Stimulated activated CD8-positive, alpha-beta memory T cell treated with anti-CD3 and anti-CD28 coated beads, Interleukin-12 subunit alpha, Interleukin-12 subunit beta, amount 100 ng/mL, for 1 hour (primary cell): ENCODE measurements around the gene KATNAL1.
"Not testable (repeated sequence)": the region's sequence is repeated elsewhere in the genome, so short reads cannot be mapped to it uniquely, and the experiment has no call there.

Experiments used
- DNase-seq: peaks from one replicate; pipeline ENCODE4 v3.0.0-alpha.2; 2020; ENCODE audit warnings: low read depth

Gene KATNAL1

DNA sequence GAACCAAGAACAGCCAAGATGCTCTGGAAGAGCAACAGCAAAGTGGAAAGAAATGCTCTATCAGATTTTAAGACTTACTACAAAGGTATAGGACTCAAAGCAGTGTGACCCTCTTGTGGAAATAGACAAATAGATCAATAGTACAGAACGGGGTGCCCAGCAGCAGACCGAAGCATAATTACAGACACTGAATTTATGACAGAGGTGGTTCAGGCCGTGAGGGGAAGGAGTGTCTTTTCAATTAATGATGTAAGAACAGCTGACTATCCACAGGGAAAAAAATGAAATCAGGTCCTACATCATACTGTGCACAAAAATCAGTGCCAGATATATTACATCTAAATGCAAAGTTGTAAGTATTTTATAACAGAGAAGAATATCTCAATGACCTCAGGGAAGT lies 95.6 kb downstream of the KATNAL1 start:
- no peak for DNase-seq

DNA sequence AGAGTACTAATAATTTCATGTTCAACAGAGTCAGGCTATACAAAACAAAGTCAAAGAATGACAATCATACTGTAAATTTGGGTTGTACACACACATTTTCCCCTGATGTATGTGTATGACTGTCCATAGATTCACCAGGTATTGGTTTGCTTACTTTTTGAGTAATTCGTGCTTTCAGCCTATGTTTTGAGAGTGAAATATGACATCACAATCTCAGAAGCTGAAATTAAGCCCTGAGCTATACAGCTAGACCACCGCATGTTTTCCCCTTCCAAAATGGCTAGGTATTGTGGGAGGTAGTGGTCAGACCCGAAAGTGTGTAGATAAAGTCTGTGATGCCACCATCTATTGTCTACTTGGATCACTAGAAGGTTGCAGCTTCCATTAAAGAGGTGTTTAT lies 102.8 kb downstream of the KATNAL1 start:
- DNase-seq, result no peak

DNA sequence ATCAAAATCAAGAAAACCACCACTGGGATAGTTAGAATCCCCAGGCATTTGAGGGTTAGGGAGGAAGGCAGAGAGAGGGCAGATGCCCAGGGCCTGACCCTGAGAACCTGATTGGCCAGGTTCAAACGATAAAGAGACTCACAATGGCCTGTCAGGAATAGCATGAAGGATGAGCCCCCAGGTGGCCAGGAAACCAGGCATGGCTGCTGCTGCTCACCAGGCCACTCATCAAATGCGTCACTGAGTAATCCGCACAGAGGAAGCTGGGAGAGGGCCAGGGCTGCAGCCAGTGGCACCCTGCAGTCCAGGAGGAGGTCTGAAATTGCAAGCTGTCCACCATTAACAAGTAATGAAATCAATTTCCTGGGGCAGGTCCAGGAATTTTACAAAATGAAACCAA lies 111.3 kb downstream of the KATNAL1 start:
- no peak for DNase-seq

DNA sequence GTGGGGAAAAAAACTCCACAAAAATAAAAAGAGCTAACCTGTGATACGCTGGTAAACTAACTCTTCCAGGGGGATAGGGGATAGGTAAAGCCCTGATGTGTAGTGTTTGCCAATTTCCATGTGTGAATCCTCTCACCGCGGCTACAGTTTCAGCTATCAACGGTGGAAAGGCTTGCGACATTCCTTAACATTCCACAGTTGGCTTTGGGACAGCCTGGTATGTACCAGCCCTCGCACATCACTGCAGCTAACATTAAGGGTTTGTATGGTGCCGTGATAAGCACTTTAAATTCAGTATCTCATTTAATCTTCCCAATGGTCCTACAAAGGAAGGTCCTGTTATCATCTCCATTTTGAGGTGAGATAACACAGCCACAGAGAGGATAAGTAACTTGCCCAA lies 112.4 kb downstream of the KATNAL1 start:
- DNase-seq, result no peak

DNA sequence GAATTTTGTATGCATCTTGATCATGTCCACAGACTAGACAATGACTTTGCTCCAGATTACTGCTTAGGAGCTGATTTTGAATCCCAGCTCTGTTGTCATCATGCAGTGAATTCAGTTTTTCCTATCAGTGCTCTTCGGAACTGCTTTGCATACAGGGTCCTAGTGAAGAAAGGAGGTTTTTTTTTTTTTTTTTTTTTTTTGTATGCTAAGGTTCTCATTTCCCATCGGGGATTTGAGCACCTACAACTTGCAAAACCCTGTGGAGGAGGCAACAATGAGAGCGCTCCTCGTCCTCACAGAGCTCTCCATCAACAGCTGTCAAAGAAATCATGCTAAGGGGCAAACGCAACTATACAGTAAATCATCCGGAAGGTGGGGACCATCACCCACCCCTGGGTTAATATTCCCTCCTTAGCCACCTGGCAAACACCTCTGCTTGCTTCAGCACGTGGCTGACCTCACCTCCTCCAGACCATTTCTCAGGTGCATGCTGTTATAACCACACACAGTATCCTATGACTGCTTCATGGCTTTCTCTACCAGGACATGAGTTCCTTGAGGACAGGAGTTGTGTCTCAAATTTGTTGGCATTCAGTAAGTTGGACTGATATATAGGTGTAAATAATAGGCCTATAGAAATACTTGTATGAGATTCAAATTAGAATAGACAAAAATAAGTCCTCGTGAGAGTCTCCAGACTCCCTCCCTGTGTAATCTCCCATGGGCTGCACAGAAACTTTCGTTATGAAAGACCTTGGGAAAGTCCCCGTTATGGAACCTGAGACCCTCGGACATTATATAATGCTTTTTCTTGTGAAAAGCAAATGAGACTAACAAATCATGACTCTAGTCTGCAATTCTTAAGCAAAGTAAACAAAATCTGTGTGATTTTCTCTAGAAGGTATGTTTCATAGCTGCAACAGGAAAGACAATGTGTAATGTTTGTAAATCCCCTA lies 113.8 kb downstream of the KATNAL1 start:
- DNase-seq, result no peak

DNA sequence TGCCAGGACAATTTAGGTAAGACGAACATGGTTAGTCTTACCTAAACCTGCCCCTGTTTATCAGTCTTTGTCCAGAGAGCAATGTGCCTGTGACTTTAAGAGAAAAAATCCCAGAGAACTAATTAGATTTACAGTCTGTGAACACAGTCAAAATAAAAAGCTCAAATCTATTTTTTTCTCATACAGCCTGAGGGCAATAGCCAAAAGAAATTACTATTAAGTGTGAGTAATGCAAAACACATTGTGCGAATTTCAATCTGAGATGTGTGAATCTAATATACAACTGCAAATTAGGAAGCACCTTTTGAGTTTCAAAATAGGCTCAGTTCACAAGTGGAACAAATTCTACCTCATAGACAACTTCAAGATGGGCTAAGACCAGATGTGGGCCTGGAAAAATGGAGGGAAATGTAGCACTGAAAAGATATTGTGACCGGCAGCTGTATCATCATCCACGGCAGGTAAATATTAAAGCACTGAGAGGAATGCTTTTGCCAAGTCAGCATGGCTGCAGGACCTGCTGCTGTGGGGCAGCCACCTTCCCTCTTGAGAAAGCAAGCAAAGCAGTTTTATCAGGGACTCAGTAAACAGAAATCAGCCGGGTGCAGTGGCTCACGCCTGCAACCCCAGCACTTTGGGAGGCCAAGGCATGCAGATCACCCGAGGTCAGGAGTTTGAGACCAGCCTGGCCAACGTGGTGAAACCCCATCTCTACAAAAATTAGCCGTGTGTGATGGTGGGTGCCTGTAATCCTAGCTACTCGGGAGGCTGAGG lies 114.8 kb downstream of the KATNAL1 start:
- DNase-seq, result no peak

DNA sequence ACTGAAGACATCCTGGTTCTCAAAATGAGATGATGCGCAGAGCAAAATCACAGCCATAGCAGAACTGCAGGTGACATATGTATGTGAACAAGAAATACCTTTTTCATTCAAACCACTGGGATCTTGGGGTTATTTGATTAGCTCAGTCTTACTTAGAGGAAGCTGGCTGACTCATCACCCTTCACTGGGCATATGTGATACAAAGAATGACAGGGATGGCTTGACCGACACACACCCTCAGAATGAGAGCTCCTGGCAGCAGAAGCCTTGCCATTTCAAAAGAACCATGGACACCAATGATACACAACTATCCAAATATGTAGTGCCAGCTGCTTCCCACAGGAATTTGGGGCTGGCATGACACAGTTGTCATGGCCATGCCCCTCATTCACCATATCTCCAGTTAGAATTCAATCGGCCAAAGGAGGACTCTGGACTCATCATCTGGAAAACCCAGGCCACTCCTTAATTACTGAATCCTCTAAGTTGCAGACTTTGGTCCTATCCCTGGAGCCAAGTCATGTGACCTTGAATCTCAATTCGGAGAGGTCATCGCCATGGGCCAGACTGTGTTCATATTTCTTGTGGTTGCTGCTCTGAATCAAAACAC lies 115.8 kb downstream of the KATNAL1 start:
- no peak for DNase-seq

DNA sequence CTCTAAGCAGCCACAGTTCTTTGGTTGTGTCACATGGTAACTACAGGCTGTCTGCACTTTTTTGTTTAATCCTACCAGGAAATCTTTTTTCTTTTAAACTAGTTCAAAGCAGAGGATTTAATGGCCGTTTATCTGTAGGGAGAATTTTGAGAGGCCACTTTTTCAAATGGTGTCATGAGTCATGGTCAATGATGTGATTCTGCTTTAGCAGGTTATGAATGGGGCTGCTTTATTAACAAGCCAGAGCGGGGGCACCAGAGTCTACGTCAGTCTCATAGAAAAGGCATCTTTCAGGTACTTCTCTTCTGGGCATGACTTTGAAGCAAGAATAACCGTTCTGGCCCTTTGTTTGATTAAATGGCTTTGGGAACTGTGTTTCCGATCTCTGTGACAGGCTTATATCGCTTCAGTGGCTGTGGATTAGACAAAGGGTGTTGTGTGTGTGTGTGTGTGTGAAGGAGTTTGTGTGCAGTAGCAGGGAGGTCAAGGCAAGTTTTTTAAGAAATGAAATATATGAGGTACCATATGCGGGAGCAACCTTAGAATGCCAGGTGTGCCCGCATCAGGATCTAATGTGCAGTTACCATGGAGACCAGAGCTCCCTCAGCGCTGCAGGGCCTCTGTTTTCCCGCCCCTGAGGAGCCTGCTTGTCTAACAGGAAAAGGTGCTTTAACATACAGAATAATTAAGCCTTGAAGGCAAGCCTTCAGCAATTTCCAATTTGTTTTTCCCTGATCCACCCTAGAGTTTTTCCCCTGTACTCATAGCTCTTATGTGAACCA lies 120.5 kb downstream of the KATNAL1 start:
- no peak for DNase-seq

DNA sequence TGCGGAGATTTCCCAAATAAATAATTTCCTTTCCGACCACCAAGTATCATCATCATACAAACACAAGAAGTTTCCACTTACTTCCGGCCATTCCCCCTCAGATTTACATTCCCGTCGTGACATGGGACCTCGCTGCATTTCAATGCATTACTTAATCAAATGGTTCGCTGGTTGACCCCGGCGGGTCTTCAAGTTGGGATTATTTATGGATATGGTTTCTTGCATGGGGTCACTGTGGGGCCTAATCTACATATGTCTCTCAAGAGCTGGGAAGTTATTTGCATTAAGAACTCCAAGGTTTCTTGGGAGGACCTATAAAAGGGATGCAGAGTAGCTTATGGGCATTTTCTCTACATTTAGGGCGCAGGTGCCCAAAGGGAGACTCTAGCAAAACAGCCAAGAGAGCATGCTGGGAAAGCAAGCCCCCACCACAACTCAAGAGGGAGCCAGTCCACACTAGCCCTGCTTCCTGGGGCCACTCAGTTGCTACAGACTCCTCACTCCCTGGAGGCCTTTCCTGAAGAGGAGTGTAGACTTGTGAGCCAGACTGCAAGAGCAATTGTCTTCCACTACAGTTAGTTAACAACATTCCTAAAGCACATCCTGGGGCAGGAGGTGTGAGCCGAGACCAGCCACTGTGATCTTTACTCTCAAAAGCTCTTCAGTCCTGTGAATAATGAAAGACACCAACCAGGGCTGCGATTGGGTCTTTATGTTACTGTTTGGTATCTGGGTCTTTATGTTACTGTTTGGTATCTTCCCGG lies 125.3 kb downstream of the KATNAL1 start:
- no peak for DNase-seq

DNA sequence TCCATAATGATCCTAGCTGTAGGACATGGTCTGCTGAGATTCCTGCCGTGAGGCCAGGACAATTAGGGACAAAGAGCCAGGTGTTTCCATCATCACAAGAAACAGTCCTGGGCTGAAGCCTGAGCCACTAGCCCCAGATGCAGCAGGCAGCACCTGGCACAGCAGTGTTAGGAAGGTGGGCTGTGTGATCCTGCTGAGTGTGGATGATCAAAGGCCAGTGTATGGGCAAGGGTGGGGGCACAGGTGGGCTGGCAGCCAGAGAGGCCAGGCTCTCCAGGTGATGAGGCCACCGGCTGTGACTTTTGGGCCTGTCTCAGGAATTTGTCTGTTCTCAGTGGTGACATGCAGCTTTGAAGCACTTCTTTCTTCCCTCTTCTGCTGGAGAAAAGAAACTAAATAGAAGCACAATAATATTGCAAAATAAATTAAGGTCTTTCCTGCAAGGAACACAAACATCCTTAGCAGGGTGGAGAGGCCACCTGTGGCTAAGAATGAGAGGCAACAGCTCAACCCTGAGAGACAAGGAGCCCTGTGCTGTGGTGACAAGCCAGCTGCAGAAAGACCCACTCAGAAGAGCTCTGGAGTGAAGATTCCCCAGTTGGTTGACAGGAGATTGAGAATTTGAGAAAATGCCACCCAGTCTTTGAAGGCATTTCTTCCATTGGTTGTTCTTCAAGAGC lies 127.6 kb downstream of the KATNAL1 start:
- DNase-seq, result no peak

DNA sequence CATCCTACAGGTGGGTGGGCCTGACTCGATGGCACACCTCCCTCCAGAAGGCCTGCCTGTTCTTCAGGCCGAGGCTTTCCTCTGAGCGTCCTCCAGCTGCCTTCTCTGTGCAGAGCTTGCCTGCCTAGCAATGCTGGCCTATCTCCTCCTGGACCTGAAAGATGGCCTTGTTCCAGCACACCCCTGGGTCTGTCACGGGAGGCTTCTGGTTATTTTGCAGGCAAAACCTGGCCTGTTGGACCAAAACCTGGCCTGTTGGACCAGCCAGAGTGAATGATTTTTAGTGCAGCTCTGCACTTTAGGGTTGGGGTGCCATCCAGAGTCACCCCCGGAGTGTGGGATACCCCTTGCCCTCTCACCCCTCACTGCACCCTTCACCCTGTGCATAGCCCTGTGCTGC lies 128.4 kb downstream of the KATNAL1 start:
- no peak for DNase-seq

DNA sequence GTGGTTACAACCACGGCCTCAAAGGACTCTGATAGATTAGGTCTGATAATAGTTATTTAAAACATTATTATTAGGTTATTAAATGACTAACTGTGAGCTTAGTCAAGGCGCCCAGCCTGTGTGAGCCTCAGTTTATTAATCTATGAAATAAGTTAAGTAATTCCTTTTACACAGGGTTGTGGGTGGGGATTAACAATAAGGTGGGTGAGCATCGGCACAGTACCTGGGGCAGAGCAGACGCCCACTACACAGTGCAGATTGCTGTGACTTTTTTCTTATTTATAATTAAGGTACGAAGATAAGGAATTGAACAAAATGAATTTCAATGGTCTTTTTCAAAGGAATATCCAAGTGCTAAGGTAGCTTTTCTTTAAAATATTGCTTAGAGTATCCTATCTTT lies 132.2 kb downstream of the KATNAL1 start:
- DNase-seq, result no peak

DNA sequence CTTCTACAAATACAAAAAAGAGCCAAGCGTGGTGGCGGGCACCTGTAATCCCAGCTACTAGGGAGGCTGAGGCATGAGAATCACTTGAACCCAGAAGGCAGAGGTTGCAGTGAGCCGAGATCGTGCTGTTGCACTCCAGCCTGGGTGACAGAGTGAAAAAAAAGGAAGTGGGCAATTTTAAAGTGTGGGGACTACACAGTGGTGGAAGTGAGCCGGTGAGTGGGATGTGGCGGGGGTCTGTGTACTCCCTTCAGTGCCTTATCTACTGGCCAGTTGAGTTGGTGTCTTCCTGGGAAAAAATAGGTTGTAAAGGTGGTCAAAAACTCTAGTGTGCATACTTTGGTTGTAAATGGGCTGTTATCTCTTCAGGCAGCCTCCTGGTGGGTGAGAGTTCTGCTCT lies 133.1 kb downstream of the KATNAL1 start:
- DNase-seq, result not testable (repeated sequence)

DNA sequence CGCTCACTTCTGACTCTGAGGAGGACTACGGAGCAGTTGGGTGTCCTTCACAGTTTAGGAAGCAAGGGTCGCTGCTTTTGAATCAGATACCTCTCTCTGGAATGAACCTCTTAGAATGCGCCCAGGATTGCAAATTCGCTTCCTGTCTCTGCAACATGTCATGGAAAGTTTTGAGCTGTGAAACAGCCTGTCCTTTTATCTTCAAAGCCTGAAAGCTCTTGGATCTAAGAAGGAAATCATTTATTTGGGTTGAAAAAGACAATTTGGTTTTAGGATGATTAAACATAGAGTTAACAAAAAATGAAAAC lies 134.1 kb downstream of the KATNAL1 start:
- no peak for DNase-seq

DNA sequence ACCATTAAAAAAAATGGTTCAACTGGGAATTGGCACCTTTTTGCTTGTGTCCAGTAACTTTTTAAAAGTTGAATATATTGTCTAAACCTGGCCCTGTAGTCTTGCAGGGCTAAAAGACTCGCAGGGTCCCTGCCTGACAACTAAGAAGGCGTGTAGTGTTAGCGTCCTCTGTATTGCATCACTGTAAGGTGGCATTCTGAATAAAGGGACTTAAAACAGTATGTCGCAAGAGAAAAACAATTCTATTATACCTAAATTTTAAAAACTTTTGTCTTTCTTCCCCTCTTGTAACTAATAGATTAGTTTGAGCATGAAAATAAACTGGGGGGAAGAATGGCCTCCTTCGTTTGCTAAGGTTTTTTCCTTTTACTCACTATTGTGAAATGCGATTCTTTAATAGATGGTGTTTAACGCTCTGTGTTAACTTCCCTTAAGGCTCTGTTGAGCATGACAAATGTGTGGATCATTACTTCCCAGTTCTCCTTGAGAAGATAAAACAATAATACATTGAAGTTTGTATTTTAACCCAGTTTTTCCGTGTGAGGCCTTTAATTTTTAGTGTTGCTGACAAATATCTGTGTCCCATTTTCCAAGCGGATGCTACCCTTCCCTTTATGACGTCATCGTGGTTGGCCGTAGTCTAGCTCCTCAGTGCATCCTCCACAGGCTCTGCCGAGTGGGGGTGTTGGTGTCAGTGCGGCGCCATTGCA lies 134.6 kb downstream of the KATNAL1 start:
- no peak for DNase-seq

DNA sequence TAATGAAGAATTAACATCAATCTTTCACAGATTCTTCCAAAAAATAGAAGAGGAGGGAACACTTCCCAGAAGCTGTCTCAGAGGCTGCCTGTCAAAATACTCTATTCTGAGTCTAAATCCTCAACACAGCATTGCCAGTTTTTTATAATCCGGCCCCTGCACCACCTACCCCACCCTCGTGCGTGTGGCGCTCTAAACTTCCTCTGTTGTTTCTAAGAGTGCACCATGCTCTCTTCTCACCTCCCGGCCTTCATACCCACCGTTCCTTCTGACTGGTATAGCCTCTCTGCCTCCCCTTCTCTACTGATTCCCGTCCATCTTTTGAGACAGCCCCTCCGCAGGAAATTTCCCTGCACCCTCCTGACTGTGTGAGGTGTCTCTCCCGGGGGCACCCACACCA lies 136.8 kb downstream of the KATNAL1 start:
- DNase-seq, result no peak

DNA sequence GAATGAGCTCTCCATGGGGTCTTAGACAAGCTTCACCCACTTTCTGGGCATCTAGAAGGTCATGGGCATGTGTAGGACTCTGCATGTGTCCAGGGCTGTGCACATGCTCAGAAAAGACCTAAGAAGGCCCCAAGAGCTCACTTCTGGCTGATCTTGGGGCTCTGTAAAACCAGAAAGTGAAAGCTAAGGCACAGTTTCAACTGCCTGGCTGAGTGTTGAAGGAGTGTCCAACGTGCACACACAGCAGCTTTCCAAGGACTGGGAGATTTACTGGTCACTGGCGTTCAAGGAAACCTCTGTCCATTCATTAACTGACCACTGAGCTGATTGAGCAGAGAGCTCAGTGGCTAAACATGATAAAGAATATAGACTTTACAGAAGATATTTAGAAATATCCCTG lies 137.9 kb downstream of the KATNAL1 start:
- no peak for DNase-seq

DNA sequence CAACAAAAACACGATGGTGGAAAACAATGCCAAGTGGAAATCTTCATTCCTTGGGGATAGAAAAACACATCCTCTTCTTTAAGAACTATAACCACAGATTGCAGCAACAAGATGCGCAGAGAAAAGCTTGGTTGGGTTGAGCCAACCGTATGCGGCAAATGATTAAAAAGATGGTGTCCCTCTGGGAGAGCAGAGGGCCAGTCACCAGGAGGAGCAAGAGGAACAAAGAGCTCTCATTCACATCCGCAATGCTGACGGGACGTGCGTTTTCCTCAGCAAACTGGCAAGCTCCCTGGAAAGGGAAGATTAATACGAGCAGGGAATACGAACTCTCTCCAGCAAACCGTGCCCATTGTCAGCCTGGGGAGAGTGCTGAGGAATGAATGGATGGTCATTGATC lies 141.6 kb downstream of the KATNAL1 start:
- DNase-seq, result no peak

DNA sequence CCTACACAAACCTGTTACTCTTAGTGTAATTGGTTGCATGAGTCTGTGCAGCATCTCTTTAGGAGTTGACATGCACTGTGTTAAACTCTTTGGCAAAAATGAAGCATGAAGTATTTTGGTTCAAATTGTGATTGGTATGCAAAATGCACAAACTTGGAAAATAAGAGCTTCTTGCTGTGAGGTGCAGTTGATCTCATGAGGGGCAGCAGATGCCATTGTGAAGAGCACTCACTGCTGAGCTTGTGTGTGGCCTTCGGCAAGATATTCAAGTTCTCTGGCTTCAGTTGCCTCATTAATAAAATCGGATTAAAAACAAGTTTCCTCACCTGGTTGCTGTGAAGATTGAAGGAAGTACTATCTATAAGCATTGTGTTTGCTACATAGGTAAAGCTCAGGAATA lies 142.3 kb downstream of the KATNAL1 start:
- no peak for DNase-seq

DNA sequence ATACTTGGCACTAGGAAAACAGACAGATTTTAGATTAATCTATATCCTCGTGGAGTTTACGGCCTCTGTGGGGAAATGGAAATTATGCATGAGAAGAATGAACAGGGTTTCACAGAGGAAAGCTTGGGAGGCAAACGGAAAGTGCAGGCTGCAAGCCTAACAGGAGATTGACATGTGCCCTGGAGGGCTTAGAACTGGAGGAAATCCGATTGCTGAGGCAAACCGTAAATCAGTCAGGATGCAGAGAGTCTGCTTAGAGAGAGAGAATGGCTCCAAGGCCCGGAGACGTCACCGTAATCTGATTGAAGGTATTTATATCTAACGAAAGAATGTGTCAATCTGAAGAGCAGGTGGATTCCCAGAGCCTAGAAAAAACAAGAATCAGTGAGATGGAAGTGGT lies 143.2 kb downstream of the KATNAL1 start:
- no peak for DNase-seq
